Fibroblast of lung (primary cell): ENCODE data around the gene DUS1L. TPM values are rescaled to one million over a fixed set of nuclear protein-coding genes. Genes with fewer than 3 reads are reported as not detected.

Experiments used
- DNase-seq, 2 donors: peaks; one replicate each; pipeline versions ENCODE4 v3.0.0 to v3.0.0-alpha.2; 2010; ENCODE audit warnings: low read depth in 2 of 2
- H2AFZ ChIP-seq: 2 replicates; pipeline ENCODE4 v1.5.1; 2012; ENCODE audit warnings: low read length, control low read depth, inconsistent platforms
- H3K27ac ChIP-seq: 2 replicates; pipeline ENCODE4 v1.5.1; 2011; ENCODE audit warnings: low read length, control low read depth; ENCODE audit not compliant: insufficient read depth
- H3K27me3 ChIP-seq: 2 replicates; pipeline ENCODE4 v1.5.1; 2011; ENCODE audit warnings: mild to moderate bottlenecking, low read length; ENCODE audit not compliant: control insufficient read depth, insufficient read depth
- H3K36me3 ChIP-seq: 2 replicates; pipeline ENCODE4 v1.5.1; 2011; ENCODE audit warnings: low read length; ENCODE audit not compliant: control insufficient read depth, insufficient read depth
- H3K4me1 ChIP-seq: 2 replicates; pipeline ENCODE4 v1.5.1; 2011; ENCODE audit warnings: low read length; ENCODE audit not compliant: control insufficient read depth, insufficient read depth; ENCODE audit errors: extremely low read depth
- H3K4me2 ChIP-seq: 2 replicates; pipeline ENCODE4 v1.5.1; 2011; ENCODE audit warnings: low read length, control low read depth; ENCODE audit not compliant: insufficient read depth; ENCODE audit errors: extremely low read depth
- H3K4me3 ChIP-seq, 4 experiments: fragments of 200-600 bp in 1 of 4; sonication (generic) in 1 of 4; replicated peaks in 1 of 4; 2 replicates each; pipeline ENCODE4 v1.5.1; 2011 to 2016; ENCODE audit warnings: low read length in 4 of 4, low read depth in 3 of 4, mild to moderate bottlenecking in 3 of 4, control low read depth in 2 of 4, inconsistent platforms in 1 of 4, mixed read lengths in 1 of 4; ENCODE audit not compliant: insufficient read depth in 1 of 4; ENCODE audit errors: control extremely low read depth in 1 of 4
- H3K79me2 ChIP-seq: 2 replicates; pipeline ENCODE4 v1.5.1; 2012; ENCODE audit warnings: mild to moderate bottlenecking, low read length, inconsistent platforms; ENCODE audit not compliant: control insufficient read depth, insufficient read depth
- H3K9ac ChIP-seq: 2 replicates; pipeline ENCODE4 v1.5.1; 2011; ENCODE audit warnings: mild to moderate bottlenecking, low read length, control low read depth; ENCODE audit not compliant: insufficient read depth
- H3K9me3 ChIP-seq: 2 replicates; pipeline ENCODE4 v1.5.1; 2012; ENCODE audit warnings: low read depth, low read length; ENCODE audit not compliant: control insufficient read depth, insufficient read depth
- H4K20me1 ChIP-seq: 2 replicates; pipeline ENCODE4 v1.5.1; 2011; ENCODE audit warnings: low read length; ENCODE audit not compliant: control insufficient read depth, insufficient read depth; ENCODE audit errors: extremely low read depth
- EZH2 ChIP-seq: IDR thresholded peaks from 2 replicates; pipeline ENCODE4 v1.5.1; 2012; ENCODE audit warnings: low read length, control low read depth, mild to moderate bottlenecking; ENCODE audit errors: missing control alignments
- polyA plus RNA-seq, 2 donors: library from polyadenylated mRNA; depleted of rRNA in 1 of 2; stranded (reverse) in 1 of 2; unstranded in 1 of 2; fragments of >200 nt; gene quantifications; 2 replicates each; pipeline ENCODE4 v1.2.1, GENCODE V29; 2011 to 2012; ENCODE audit warnings: missing spikeins in 1 of 2
- total RNA-seq: library from RNA; depleted of rRNA; stranded (reverse); fragments of >200 nt; gene quantifications from 2 replicates; pipeline ENCODE4 v1.2.1, GENCODE V29; 2014
- TF ChIP-seq, protein P1 (sequence below), 2 donors: IDR thresholded peaks in 1 of 2; conservative IDR thresholded peaks in 1 of 2; 1 replicate in 1 of 2; 2 replicates in 1 of 2; pipeline ENCODE4 v1.5.1; 2011 to 2012; ENCODE audit warnings: low read length in 2 of 2, control low read depth in 1 of 2, inconsistent platforms in 1 of 2, low read depth in 1 of 2, mild to moderate bottlenecking in 1 of 2

DUS1L gene
- total and polyA plus RNA-seq, 2 donors (not counting 1 experiment from before 2014, with no cell fraction given) = 24.6 to 41.0 TPM

DNA sequence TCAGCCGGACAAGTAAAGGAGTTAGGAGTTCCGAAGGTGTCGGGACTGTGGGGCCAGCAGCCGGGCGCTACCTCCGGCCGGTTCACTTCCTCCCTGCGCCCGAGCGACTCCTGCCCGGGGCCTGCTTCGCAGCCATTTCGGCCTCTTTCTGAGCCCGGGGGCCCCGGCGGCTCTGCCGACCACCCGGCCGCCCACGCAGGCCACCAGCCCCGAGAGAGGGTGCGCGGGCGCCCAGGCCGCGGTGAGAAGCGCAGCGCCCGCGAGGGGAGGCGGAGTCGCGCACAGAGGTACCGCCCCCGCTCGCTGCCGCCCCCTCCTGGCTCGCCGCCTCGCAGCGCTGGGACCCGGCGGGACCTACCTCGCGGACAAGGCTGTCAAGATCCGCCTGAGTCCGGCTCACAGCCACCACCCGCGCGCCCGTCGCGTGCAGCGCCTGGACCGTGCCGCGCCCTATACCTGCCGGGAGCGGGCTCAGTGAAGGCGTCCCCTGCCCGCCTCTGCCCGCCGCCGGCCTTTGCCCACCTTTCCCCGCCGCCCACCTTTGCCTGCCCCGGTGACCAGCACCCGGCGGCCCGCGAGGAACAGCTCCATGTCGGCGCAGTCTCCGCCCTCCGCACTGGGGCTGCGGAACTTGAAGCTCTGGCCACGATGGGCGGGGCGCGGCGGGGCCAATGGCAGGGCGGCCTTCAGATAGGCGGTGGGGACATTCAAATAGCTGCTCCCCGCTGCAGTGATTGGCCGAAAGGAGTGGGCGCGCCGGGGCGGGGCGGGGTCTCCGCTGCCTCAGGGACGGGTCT lies 28.3 kb downstream of the DUS1L start, which contains the start of gene DCXR:
TSS of gene DCXR (minus strand) at position 606 of the 797 bp plus-strand sequence. CDS start at position 591, 15 bp downstream.
- no peaks in the 10 kb centered on the region for H3K36me3 ChIP-seq
- no peaks in the 10 kb centered on the region for H3K27me3 ChIP-seq
- peak within 1 kb of the TSS; percentile 71 for H3K9ac ChIP-seq
- peak within 1 kb of the TSS; percentile 67 to 83 (median 70) for H3K4me3 ChIP-seq
- peak within 1 kb of the TSS; percentile 78 for H3K27ac ChIP-seq
- H4K20me1 ChIP-seq = no peaks in the 10 kb centered on the region
- TF ChIP-seq EZH2 = no peak
- TF ChIP-seq, protein P1, sequence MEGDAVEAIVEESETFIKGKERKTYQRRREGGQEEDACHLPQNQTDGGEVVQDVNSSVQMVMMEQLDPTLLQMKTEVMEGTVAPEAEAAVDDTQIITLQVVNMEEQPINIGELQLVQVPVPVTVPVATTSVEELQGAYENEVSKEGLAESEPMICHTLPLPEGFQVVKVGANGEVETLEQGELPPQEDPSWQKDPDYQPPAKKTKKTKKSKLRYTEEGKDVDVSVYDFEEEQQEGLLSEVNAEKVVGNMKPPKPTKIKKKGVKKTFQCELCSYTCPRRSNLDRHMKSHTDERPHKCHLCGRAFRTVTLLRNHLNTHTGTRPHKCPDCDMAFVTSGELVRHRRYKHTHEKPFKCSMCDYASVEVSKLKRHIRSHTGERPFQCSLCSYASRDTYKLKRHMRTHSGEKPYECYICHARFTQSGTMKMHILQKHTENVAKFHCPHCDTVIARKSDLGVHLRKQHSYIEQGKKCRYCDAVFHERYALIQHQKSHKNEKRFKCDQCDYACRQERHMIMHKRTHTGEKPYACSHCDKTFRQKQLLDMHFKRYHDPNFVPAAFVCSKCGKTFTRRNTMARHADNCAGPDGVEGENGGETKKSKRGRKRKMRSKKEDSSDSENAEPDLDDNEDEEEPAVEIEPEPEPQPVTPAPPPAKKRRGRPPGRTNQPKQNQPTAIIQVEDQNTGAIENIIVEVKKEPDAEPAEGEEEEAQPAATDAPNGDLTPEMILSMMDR (conservative IDR thresholded peaks at IDR 0.05 in 1 of 2, IDR thresholded peaks at IDR 0.05 in 1 of 2; ENCODE audit: low read depth in 1 of 2, low read length in 2 of 2) = peak; percentile 47
- DNase-seq = peak; percentile 94 to 96
- peaks cover 4% of the 10 kb centered on the region for H3K4me1 ChIP-seq
- H3K79me2 ChIP-seq = no peaks in the 10 kb centered on the region
- no peaks in the 10 kb centered on the region for H3K9me3 ChIP-seq
- H3K4me2 ChIP-seq = peak within 1 kb of the TSS; percentile 80
- peak within 1 kb of the TSS; percentile 75 for H2AFZ ChIP-seq

DNA sequence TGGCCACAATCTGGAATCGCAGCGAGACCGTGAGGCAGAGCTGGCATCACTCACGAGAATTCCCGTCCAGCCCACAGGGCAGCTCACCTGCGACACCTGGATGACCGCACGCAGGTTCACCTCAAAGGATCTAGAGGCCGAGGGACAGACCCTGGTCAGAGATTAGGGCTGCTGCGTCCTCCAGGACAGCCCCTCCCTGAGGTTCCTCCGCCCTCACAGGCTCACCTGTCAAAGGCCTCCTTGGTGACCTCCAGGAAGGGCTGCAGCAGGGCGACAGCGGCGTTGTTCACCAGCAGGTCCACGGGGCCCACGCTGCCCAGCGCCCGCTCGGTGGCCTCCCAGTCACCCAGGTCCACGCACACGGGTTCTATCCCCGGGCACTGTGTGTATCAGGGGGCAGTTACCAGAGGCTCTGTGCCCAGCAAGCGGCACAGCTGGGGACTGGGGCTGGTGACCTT lies 28.9 kb downstream of the DUS1L start:
- H4K20me1 ChIP-seq = no peaks in the 10 kb centered on the region
- no peaks in the 10 kb centered on the region for H3K36me3 ChIP-seq
- no peak for DNase-seq
- H2AFZ ChIP-seq = peak overlapping the region; percentile 35
- H3K9me3 ChIP-seq = no peaks in the 10 kb centered on the region
- peak overlapping the region; percentile 78 for H3K27ac ChIP-seq
- peak overlapping the region; percentile 71 for H3K9ac ChIP-seq
- H3K4me3 ChIP-seq = peak overlapping the region; percentile 67 to 83 (median 70)
- TF ChIP-seq EZH2 = no peak
- TF ChIP-seq, protein P1 (conservative IDR thresholded peaks at IDR 0.05 in 1 of 2, IDR thresholded peaks at IDR 0.05 in 1 of 2; ENCODE audit: low read depth in 1 of 2, low read length in 2 of 2) = no peak
- H3K79me2 ChIP-seq = no peaks in the 10 kb centered on the region
- no peaks in the 10 kb centered on the region for H3K27me3 ChIP-seq
- peaks cover 4% of the 10 kb centered on the region for H3K4me1 ChIP-seq
- peak overlapping the region; percentile 80 for H3K4me2 ChIP-seq

DNA sequence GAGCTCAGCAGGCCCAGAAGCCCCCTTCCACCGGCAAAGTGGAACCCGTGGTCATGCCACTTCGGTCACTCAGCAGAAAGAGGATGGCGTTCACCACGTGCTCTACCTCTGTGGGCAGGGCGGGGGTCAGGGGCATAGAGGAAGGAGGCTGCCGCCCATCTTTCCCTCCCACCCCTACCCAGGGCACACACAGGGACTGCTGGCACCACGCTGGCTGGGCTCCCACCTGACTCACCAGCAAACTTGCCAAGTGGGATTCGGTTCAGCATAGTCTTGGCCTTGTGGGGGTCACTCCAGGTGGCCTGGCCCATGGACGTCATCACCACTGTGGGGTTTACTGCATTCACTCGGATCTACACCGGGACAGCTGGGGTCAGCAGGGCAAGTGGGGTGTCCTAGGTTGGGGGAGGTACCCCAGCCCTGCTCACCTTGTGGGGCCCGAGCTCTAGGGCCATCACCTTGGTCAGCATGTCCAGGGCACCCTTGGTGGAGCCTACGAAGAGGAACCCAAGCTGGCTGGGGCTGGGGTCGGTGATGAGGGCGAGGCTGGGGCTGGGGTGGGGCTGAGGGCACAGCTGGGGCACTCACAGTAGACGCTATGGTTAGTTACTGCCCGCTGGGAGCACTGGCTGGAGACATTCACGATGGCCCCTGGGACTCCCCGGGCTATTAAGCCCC lies 29.5 kb downstream of the DUS1L start:
- Histone ChIP-seq H4K20me1 (no peaks in the 10 kb centered on the region), H3K36me3 (no peaks in the 10 kb centered on the region), H3K4me2 (peak overlapping the region; percentile 80), H3K79me2 (no peaks in the 10 kb centered on the region), H2AFZ (no peak overlapping the region), H3K27me3 (no peaks in the 10 kb centered on the region), H3K9ac (no peak overlapping the region), H3K9me3 (no peaks in the 10 kb centered on the region), H3K4me1 (peaks cover 4% of the 10 kb centered on the region), H3K27ac (peak overlapping the region; percentile 78), H3K4me3 (peak overlapping the region in 3 of 4 experiments; percentile 67 to 71 (median 70))
- no peak for TF ChIP-seq EZH2
- TF ChIP-seq, protein P1 (conservative IDR thresholded peaks at IDR 0.05 in 1 of 2, IDR thresholded peaks at IDR 0.05 in 1 of 2; ENCODE audit: low read depth in 1 of 2, low read length in 2 of 2) = no peak
- DNase-seq = no peak
